Esophagus (tissue), 2 donors: ENCODE data around the gene RRP1. TPM values are rescaled to one million over a fixed set of nuclear protein-coding genes. Genes with fewer than 3 reads are reported as not detected.

Source experiments
- H3K27ac ChIP-seq, 2 donors: one replicate each; pipeline ENCODE4 v1.5.1; 2013; ENCODE audit warnings: low read depth in 2 of 2, mild to moderate bottlenecking in 2 of 2, inconsistent platforms in 1 of 2, low read length in 1 of 2, moderate library complexity in 1 of 2
- H3K27me3 ChIP-seq, 2 donors: one replicate each; pipeline ENCODE4 v1.6.1; 2013; ENCODE audit warnings: low read length in 2 of 2, control low read depth in 1 of 2, mild to moderate bottlenecking in 1 of 2; ENCODE audit not compliant: insufficient read depth in 2 of 2, control insufficient read depth in 1 of 2
- H3K36me3 ChIP-seq, 2 donors: one replicate each; pipeline ENCODE4 v1.6.1; 2013; ENCODE audit warnings: low read length in 1 of 2; ENCODE audit not compliant: control insufficient read depth in 2 of 2, insufficient read depth in 2 of 2
- H3K4me1 ChIP-seq, 2 donors: one replicate each; pipeline ENCODE4 v1.6.1; 2013; ENCODE audit warnings: low read length in 1 of 2; ENCODE audit not compliant: control insufficient read depth in 2 of 2, insufficient read depth in 2 of 2
- H3K4me3 ChIP-seq, 2 donors: one replicate each; pipeline ENCODE4 v1.5.1; 2013; ENCODE audit warnings: low read length in 2 of 2, mild to moderate bottlenecking in 2 of 2, low read depth in 1 of 2, moderate library complexity in 1 of 2
- H3K9me3 ChIP-seq, 2 donors: one replicate each; pipeline ENCODE4 v1.6.1; 2013; ENCODE audit warnings: mild to moderate bottlenecking in 2 of 2, low read depth in 1 of 2, low read length in 1 of 2, moderate library complexity in 1 of 2; ENCODE audit not compliant: control insufficient read depth in 2 of 2, insufficient read depth in 1 of 2
- WGBS, 2 donors: extraction: QIAGEN DNeasy Blood & Tissue Kit; methylation state at CpG; one replicate each; pipeline ENCODE4 v1.1.7; 2013; 5-methylcytosine and 5-hydroxymethylcytosine counted together
- polyA plus RNA-seq, 2 donors: library from polyadenylated mRNA; stranded (reverse); fragments of 200-250 nt; gene quantifications; one replicate each; pipeline ENCODE4 v1.2.3, GENCODE V29; 2013
- donor health status: healthy with polysubstance abuse.
- donor health status: Bipolar disorder and iron deficiency.

The RRP1 gene
- polyA plus RNA-seq, 2 donors, result 21.0 to 22.5 TPM

- no peak overlapping the region for H3K4me3 ChIP-seq
- no peak overlapping the region for H3K27ac ChIP-seq
- H3K27me3 ChIP-seq, result no peaks in the 10 kb centered on the region
- no peaks in the 10 kb centered on the region for H3K9me3 ChIP-seq
- H3K36me3 ChIP-seq, result peaks cover 0 to 61% of the 10 kb centered on the region in 2 donors
- H3K4me1 ChIP-seq, result peaks cover 0 to 2% of the 10 kb centered on the region in 2 donors
- WGBS, 2 donors, result 84 to 86% methylated on average over 17 to 18 of the region's 18 CpGs
These were observed 39.6 kb upstream of the RRP1 start for GRCh38 chr21:43749651-43750262.

GRCh38 chr21:43750339-43751033 lies 38.9 kb upstream of the RRP1 start:
- H3K36me3 ChIP-seq, result peaks cover 0 to 62% of the 10 kb centered on the region in 2 donors
- no peaks in the 10 kb centered on the region for H3K27me3 ChIP-seq
- H3K4me3 ChIP-seq, result no peak overlapping the region
- WGBS, 2 donors, result 82 to 88% methylated on average over 28 of the region's 28 CpGs
- H3K4me1 ChIP-seq, result peaks cover 0 to 2% of the 10 kb centered on the region in 2 donors
- H3K27ac ChIP-seq, result no peak overlapping the region
- H3K9me3 ChIP-seq, result no peaks in the 10 kb centered on the region

- Histone ChIP-seq H3K27me3 (no peaks in the 10 kb centered on the region), H3K27ac (no peak overlapping the region), H3K9me3 (no peaks in the 10 kb centered on the region), H3K36me3 (peaks cover 6 to 71% of the 10 kb centered on the region in 2 donors), H3K4me1 (peaks cover 0 to 2% of the 10 kb centered on the region in 2 donors), H3K4me3 (no peak overlapping the region)
- WGBS, 2 donors, result 90 to 92% methylated on average over 31 of the region's 31 CpGs
These were observed 37.3 kb upstream of the RRP1 start for GRCh38 chr21:43751955-43752591.

- Histone ChIP-seq H3K4me1 (peaks cover 0 to 7% of the 10 kb centered on the region in 2 donors), H3K4me3 (no peak overlapping the region), H3K9me3 (no peaks in the 10 kb centered on the region), H3K36me3 (peaks cover 10 to 67% of the 10 kb centered on the region in 2 donors), H3K27me3 (no peaks in the 10 kb centered on the region), H3K27ac (no peak overlapping the region)
- 91 to 93% methylated on average over 28 of the region's 28 CpGs for WGBS, 2 donors
These were observed 36.5 kb upstream of the RRP1 start for GRCh38 chr21:43752758-43753438.

GRCh38 chr21:43753439-43753799 lies 36.0 kb upstream of the RRP1 start:
- H3K27ac ChIP-seq, result no peak overlapping the region
- peaks cover 0 to 8% of the 10 kb centered on the region in 2 donors for H3K4me1 ChIP-seq
- 93 to 96% methylated on average over 13 to 16 of the region's 16 CpGs for WGBS, 2 donors
- H3K36me3 ChIP-seq, result peaks cover 10 to 67% of the 10 kb centered on the region in 2 donors
- no peak overlapping the region for H3K4me3 ChIP-seq
- no peaks in the 10 kb centered on the region for H3K27me3 ChIP-seq
- H3K9me3 ChIP-seq, result no peaks in the 10 kb centered on the region

- H3K27ac ChIP-seq, result no peak overlapping the region
- WGBS, 2 donors, result 84 to 89% methylated on average over 26 of the region's 26 CpGs
- H3K27me3 ChIP-seq, result no peaks in the 10 kb centered on the region
- H3K36me3 ChIP-seq, result peaks cover 10 to 61% of the 10 kb centered on the region in 2 donors
- H3K4me3 ChIP-seq, result no peak overlapping the region
- H3K4me1 ChIP-seq, result peaks cover 0 to 12% of the 10 kb centered on the region in 2 donors
- no peaks in the 10 kb centered on the region for H3K9me3 ChIP-seq
These were observed 34.2 kb upstream of the RRP1 start for GRCh38 chr21:43754948-43755781.

- Histone ChIP-seq H3K36me3 (peaks cover 10 to 56% of the 10 kb centered on the region in 2 donors), H3K27me3 (no peaks in the 10 kb centered on the region), H3K9me3 (no peaks in the 10 kb centered on the region), H3K27ac (no peak overlapping the region), H3K4me1 (peaks cover 0 to 10% of the 10 kb centered on the region in 2 donors), H3K4me3 (no peak overlapping the region)
- 95% methylated on average over 34 to 37 of the region's 37 CpGs for WGBS, 2 donors
These were observed 33.4 kb upstream of the RRP1 start for GRCh38 chr21:43755820-43756594.

GRCh38 chr21:43757601-43758000 lies 31.8 kb upstream of the RRP1 start:
- peaks cover 10 to 48% of the 10 kb centered on the region in 2 donors for H3K36me3 ChIP-seq
- H3K9me3 ChIP-seq, result no peaks in the 10 kb centered on the region
- peak overlapping the region; percentile 79 to 89 for H3K27ac ChIP-seq
- H3K4me1 ChIP-seq, result peaks cover 0 to 13% of the 10 kb centered on the region in 2 donors
- 54 to 55% methylated on average over 16 of the region's 16 CpGs for WGBS, 2 donors
- H3K4me3 ChIP-seq, result no peak overlapping the region
- H3K27me3 ChIP-seq, result no peaks in the 10 kb centered on the region
